Measurements from ENCODE around the gene VAMP4.

The VAMP4 gene

DNA sequence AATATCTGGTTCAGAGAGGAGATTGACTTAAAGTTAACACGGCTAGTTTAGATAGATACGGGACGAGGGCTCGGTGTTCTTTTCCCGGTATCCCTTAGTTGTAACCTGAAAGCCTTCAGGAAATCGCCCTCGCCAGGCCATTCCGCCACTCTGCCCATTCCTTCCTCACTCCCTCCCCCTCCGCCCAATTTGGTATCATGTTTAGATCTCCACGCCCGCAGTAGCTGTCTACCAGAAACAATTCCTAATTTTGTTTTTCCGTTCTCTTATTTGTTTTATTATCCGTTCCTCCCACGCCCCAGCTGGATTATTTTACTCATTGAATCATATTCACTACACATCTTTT, 685 bp upstream of the VAMP4 start:
- TF ChIP-seq, protein P1, sequence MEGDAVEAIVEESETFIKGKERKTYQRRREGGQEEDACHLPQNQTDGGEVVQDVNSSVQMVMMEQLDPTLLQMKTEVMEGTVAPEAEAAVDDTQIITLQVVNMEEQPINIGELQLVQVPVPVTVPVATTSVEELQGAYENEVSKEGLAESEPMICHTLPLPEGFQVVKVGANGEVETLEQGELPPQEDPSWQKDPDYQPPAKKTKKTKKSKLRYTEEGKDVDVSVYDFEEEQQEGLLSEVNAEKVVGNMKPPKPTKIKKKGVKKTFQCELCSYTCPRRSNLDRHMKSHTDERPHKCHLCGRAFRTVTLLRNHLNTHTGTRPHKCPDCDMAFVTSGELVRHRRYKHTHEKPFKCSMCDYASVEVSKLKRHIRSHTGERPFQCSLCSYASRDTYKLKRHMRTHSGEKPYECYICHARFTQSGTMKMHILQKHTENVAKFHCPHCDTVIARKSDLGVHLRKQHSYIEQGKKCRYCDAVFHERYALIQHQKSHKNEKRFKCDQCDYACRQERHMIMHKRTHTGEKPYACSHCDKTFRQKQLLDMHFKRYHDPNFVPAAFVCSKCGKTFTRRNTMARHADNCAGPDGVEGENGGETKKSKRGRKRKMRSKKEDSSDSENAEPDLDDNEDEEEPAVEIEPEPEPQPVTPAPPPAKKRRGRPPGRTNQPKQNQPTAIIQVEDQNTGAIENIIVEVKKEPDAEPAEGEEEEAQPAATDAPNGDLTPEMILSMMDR (IDR thresholded peaks at IDR 0.05; ENCODE audit: low read depth, low read length, missing control alignments) = no peak
- H3K4me3 ChIP-seq (ENCODE audit: low read depth, low read length) = peak overlapping the region; percentile 90
- in situ Hi-C loops (cut with HindIII; ENCODE audit: low sequenced_read_pairs) = no loop called here
- DNase-seq (ENCODE audit: low read depth) = no peak

DNA sequence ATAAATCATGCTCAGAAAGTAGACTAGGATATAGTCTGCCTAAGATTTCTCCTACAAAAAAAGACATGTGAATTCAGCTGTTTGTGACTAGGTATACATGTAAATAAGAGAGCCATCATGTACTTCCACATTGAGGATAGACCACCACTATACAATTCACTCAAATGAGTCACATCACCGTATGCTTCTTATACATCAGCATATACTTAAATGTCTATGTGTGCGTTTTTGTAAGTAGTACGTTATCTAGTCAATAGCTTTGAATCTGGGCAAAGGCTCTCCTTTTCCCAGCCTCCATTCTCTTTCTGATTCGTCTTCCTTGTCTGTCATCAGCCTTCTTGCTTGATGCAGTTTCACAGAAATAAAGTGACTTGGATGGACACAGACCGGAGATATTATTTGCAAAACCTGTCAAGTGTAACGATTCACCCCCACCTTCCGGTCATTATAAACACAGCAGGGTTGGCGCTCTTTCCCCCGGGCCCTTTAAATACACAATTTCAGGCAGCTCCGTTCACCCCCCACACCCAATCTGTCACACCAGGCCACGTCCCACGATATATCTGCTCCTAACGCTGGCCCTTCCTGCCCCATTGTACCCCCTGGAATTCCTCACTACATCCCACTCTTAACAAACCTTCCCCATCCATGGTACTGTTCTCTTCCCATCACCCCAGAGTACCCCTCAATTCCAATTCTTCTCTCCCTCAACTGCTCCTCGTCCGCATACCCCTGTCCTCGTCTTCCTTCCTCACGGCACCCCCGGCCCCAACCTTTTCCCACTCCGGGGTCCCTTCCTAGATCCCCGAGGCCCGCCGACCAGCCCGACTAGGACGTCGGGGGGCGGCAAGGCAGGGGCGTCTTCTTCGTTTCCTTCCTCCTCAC, 636 bp downstream of the VAMP4 start:
- TF ChIP-seq, protein P1 (IDR thresholded peaks at IDR 0.05; ENCODE audit: low read depth, low read length, missing control alignments) = no peak
- DNase-seq (ENCODE audit: low read depth) = no peak
- in situ Hi-C loops (cut with HindIII; ENCODE audit: low sequenced_read_pairs) = no loop called here
- peak overlapping the region; percentile 90 for H3K4me3 ChIP-seq (ENCODE audit: low read depth, low read length)

DNA sequence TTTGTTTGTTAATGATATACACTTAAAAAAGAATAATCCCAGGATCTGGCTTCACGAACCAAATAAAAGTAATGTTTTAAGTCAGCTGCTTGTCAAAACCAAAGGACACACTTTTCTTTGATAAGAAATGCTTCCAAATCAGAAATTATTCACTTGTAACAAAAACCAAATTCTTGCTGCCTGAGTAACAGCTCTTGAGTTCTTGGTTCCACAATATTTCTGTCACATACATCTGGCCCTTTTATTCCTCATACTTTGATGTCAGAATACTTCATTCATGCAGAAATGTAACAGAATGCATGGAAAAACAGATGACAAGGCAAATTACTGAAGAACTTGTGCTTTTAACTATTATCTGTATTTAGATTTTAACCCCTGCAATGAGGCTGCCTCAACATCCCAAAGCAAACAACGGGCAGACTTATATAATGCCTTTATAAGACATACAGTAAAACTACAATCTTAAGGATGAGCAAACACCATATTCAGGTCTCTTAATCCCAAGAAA, 1.5 kb downstream of the VAMP4 start:
- in situ Hi-C loops (cut with HindIII; ENCODE audit: low sequenced_read_pairs) = no loop called here
- peak overlapping the region; percentile 90 for H3K4me3 ChIP-seq (ENCODE audit: low read depth, low read length)
- TF ChIP-seq, protein P1 (IDR thresholded peaks at IDR 0.05; ENCODE audit: low read depth, low read length, missing control alignments) = no peak
- no peak for DNase-seq (ENCODE audit: low read depth)

DNA sequence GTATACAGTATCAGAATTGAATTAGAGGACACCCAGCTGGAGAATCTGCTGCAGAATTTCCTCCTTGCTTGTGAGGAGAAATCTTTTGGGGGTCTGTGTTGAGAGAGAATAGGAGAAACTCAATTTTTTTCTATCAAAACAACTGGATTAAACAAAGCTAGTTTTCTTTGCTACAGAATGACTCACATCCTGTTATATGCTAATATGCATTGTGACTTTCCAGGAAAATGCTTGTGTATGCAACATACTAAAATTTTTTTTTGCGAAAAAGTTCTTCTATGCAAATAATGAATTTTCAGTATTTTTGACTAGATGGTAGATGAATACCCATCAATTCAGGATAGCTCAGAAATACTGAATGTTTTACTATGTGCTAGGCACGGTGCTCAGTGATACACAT, 2.2 kb downstream of the VAMP4 start:
- DNase-seq (ENCODE audit: low read depth) = no peak
- TF ChIP-seq, protein P1 (IDR thresholded peaks at IDR 0.05; ENCODE audit: low read depth, low read length, missing control alignments) = no peak
- no peak overlapping the region for H3K4me3 ChIP-seq (ENCODE audit: low read depth, low read length)
- in situ Hi-C loops (cut with HindIII; ENCODE audit: low sequenced_read_pairs) = no loop called here

DNA sequence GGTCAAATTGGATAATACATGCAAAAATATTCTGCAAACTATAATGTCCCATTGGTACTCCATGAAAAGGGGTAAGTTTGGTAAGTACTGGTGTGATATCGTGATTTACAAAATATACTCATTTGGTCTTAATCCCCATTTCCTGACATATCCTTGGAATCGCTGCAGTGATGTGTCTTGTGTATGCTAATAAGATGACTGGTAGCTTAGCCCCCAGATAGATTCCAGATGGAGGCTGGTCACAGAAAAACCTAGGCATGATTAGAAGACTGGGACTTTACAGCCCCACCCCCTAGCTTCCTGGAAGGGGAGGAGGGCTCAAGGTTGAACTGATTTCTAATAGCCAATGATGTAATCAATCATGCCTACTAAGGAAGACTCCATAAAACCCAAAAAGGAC, 3.0 kb downstream of the VAMP4 start:
- TF ChIP-seq, protein P1 (IDR thresholded peaks at IDR 0.05; ENCODE audit: low read depth, low read length, missing control alignments) = no peak
- H3K4me3 ChIP-seq (ENCODE audit: low read depth, low read length) = no peak overlapping the region
- in situ Hi-C loops (cut with HindIII; ENCODE audit: low sequenced_read_pairs) = no loop called here
- no peak for DNase-seq (ENCODE audit: low read depth)

DNA sequence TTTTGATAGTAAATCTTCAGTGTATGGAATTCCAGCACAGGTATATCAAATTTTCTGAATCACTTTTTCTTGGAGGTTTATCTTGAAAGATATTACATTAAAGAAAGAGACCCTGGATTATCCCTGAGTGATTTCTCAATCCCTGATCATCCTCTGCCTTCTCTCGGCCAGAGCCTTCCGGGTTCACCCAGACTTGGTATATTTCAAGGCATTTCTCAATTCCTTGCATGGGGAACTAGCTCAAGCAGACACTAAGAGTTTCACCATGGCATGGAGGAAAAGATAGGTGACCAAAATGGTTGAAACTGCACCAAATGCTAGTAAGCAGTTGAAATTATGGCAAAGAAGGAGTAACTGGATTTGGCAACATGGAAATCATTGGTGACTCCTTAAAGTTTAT, 5.7 kb downstream of the VAMP4 start:
- DNase-seq (ENCODE audit: low read depth) = no peak
- H3K4me3 ChIP-seq (ENCODE audit: low read depth, low read length) = no peak overlapping the region
- in situ Hi-C loops (cut with HindIII; ENCODE audit: low sequenced_read_pairs) = no loop called here
- TF ChIP-seq, protein P1 (IDR thresholded peaks at IDR 0.05; ENCODE audit: low read depth, low read length, missing control alignments) = no peak
